NT2/D1 (cell line): ENCODE data around the gene HSD11B1.
A peak's percentile ranks its signal among the peaks of the same experiment; 100 is the strongest.

Source experiments
- DNase-seq: peaks from one replicate; pipeline ENCODE4 v3.0.0-alpha.2; 2011; ENCODE audit warnings: low read depth, low spot score
- H3K27me3 ChIP-seq: 2 replicates; pipeline ENCODE4 v1.6.0; 2011; ENCODE audit warnings: mild to moderate bottlenecking; ENCODE audit not compliant: insufficient read length, insufficient read depth
- H3K36me3 ChIP-seq: 2 replicates; pipeline ENCODE4 v1.6.1; 2011; ENCODE audit warnings: mild to moderate bottlenecking, low read length, mixed read lengths; ENCODE audit not compliant: insufficient read depth, insufficient read length
- H3K4me1 ChIP-seq: 2 replicates; pipeline ENCODE4 v1.5.1; 2011; ENCODE audit not compliant: insufficient read depth, insufficient read length
- H3K4me3 ChIP-seq: 2 replicates; pipeline ENCODE4 v1.5.1; 2011; ENCODE audit warnings: low read depth; ENCODE audit not compliant: insufficient read length
- H3K9ac ChIP-seq: 2 replicates; pipeline ENCODE4 v1.6.0; 2011; ENCODE audit warnings: low read depth; ENCODE audit not compliant: insufficient read length
- H3K9me3 ChIP-seq: 2 replicates; pipeline ENCODE4 v1.5.1; 2011; ENCODE audit warnings: mild to moderate bottlenecking, low read length; ENCODE audit not compliant: insufficient read depth
- SUZ12 ChIP-seq: IDR thresholded peaks from 2 replicates; pipeline ENCODE4 v1.6.1; 2011; ENCODE audit not compliant: insufficient read length, insufficient read depth; ENCODE audit errors: extremely low read depth
- YY1 ChIP-seq: IDR thresholded peaks from 2 replicates; pipeline ENCODE4 v1.6.1; 2011; ENCODE audit not compliant: insufficient read length, insufficient read depth
- ZNF274 ChIP-seq: IDR thresholded peaks from 2 replicates; pipeline ENCODE4 v1.6.1; 2011; ENCODE audit warnings: mild to moderate bottlenecking, low read depth, low read length

The HSD11B1 gene

DNA sequence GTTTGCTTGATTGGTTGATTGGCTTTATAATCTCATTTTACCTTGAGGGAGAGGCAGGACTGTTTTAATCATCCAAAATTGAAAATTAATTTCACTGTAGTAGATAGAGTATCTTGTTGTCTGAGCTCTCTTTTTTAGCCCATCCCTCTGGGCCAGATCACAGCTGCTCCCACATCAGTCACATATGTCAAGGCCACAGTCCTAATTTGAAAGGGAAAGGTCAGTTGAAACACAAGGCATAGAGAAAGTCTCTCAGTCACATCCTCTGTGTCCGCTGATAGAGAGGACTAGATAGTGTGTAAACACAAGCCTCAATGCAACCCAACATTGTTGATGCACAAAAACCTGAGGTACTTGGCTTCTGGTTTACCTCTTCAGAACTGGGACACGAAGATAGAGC, 72.9 kb downstream of the HSD11B1 start:
- Histone ChIP-seq H3K9ac (no peak overlapping the region), H3K27me3 (no peaks in the 10 kb centered on the region), H3K4me1 (no peaks in the 10 kb centered on the region), H3K4me3 (no peak overlapping the region), H3K36me3 (peaks cover 7% of the 10 kb centered on the region), H3K9me3 (no peaks in the 10 kb centered on the region)
- TF ChIP-seq SUZ12, result no peak
- TF ChIP-seq YY1, result no peak
- TF ChIP-seq ZNF274, result no peak
- no peak for DNase-seq

DNA sequence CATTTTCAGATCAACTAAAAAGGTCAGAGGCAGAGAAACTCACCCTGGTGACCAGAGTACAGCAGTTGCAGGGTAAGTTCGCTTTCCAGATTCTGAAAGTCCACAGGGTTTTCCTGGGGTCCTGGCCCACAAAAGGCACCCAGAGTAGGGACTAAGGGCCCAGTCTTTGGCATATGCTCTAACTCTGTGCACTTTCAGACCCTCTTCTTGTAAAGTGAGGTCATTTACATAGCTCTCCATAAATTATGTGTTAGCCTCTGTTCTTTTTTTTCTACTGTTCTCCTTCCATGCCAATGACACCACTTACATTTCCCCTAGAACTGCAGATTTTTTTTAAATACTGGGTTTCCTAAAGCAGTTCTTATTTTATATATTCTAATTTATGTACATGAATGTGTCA, 73.5 kb downstream of the HSD11B1 start:
- Histone ChIP-seq H3K9ac (no peak overlapping the region), H3K27me3 (no peaks in the 10 kb centered on the region), H3K36me3 (peaks cover 13% of the 10 kb centered on the region), H3K9me3 (no peaks in the 10 kb centered on the region), H3K4me3 (no peak overlapping the region), H3K4me1 (no peaks in the 10 kb centered on the region)
- no peak for TF ChIP-seq SUZ12
- TF ChIP-seq ZNF274, result no peak
- TF ChIP-seq YY1, result no peak
- no peak for DNase-seq

DNA sequence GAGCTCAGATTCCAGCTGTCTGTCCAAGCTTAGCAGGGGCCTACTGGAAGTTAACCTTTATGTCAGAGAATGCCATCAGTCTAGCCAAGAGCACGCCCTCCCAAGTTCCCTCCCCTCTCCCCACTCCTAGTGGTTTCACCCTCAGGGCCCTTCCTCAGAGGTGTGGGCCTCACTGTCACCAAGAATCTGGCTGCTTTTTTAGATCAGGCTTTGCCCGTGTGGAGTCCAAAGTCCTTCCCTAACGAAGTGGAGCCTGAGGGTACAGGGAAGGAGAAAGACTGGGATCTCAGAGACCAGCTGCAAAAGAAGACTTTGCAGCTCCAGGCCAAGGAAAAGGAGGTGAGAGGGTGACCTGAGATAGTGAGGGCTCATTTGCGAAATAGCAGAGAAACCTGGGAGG, 75.6 kb downstream of the HSD11B1 start:
- TF ChIP-seq YY1, result no peak
- TF ChIP-seq SUZ12, result no peak
- TF ChIP-seq ZNF274, result no peak
- Histone ChIP-seq H3K4me3 (no peak overlapping the region), H3K36me3 (peaks cover 16% of the 10 kb centered on the region), H3K4me1 (no peaks in the 10 kb centered on the region), H3K27me3 (no peaks in the 10 kb centered on the region), H3K9ac (no peak overlapping the region), H3K9me3 (no peaks in the 10 kb centered on the region)
- no peak for DNase-seq

DNA sequence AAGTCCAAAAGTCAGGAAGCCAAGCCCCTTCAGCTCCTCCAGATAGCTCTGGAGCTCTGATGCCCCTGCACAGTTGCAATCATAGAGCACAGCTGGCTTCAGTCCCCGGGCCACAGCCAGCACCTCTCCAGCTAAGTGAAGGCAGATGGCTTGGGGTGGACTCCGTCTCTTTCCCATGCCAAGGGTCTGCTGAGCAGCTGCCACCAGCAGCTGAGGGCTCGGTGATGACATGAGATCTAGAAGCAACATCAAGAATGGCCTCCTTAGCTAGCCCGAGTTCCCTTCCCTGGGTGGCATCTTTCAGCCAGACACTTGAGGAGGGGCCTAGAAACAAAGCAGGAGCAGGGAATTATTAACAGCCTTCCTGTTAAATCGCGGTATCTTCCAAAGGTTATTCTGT, 78.7 kb downstream of the HSD11B1 start:
- H3K27me3 ChIP-seq, result no peaks in the 10 kb centered on the region
- no peak for TF ChIP-seq ZNF274
- TF ChIP-seq SUZ12, result no peak
- no peaks in the 10 kb centered on the region for H3K4me1 ChIP-seq
- H3K9ac ChIP-seq, result peak overlapping the region; percentile 92
- DNase-seq, result no peak
- H3K9me3 ChIP-seq, result no peaks in the 10 kb centered on the region
- H3K36me3 ChIP-seq, result peaks cover 16% of the 10 kb centered on the region
- H3K4me3 ChIP-seq, result peak overlapping the region; percentile 75
